ENCODE measurements around the gene PCNT. TPM values are rescaled to one million over a fixed set of nuclear protein-coding genes. Genes with fewer than 3 reads are reported as not detected.

PCNT gene
- total RNA-seq, 2 donors from 2014 or later = 15.1 to 32.5 TPM

DNA sequence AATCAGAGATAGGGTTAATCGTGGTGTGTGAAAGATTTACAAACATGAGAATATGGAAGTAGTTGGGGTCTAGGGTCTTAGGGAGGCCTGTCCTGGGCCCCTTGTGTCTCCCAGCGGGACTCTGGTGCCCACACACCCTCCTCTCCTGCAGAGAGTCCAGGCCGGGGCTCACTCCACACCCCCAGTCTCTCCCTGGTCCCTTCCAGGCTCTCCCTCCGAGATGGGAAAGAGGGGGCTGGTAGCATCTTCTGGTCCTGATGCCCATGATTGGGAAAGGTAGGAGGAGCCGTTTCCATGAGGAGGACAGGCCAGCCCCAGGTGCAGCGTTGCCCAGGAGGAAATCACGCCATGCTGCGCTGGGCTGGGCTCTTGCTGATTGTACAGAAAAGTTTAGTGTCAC lies 26.6 kb downstream of the PCNT start:
- intact Hi-C loops (cut with DNase I) = no loop called here
- TF ChIP-seq, protein P1, sequence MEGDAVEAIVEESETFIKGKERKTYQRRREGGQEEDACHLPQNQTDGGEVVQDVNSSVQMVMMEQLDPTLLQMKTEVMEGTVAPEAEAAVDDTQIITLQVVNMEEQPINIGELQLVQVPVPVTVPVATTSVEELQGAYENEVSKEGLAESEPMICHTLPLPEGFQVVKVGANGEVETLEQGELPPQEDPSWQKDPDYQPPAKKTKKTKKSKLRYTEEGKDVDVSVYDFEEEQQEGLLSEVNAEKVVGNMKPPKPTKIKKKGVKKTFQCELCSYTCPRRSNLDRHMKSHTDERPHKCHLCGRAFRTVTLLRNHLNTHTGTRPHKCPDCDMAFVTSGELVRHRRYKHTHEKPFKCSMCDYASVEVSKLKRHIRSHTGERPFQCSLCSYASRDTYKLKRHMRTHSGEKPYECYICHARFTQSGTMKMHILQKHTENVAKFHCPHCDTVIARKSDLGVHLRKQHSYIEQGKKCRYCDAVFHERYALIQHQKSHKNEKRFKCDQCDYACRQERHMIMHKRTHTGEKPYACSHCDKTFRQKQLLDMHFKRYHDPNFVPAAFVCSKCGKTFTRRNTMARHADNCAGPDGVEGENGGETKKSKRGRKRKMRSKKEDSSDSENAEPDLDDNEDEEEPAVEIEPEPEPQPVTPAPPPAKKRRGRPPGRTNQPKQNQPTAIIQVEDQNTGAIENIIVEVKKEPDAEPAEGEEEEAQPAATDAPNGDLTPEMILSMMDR (IDR thresholded peaks at IDR 0.05) = no peak

DNA sequence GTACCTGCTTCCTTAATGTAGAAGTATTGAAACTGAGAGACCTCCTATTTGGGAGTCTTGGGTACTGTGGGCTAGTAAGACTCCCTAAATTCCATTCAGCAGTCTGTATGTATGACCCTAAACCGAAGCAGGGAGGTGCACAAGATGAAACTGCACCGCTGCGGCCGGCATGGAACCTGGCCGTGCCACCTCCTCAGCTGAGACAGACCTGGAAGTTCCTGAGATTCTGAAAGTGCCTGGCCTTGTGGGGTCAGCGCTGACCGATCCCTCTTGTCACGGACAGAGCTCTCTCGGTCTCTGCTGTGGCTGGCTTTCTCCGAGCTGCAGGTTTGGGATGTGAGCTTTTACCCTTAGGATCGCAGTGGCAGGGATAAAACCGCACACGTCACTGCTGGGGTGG lies 27.0 kb downstream of the PCNT start:
- no peak overlapping the region for H3K9ac ChIP-seq (ENCODE audit: low read depth in 2 of 2, low read length in 2 of 2)
- DNase-seq = no peak
- no peak overlapping the region for H3K27ac ChIP-seq
- no peaks in the 10 kb centered on the region for H3K27me3 ChIP-seq
- no peak overlapping the region for H3K4me3 ChIP-seq
- H3K4me1 ChIP-seq = no peaks in the 10 kb centered on the region
- no peaks in the 10 kb centered on the region for H3K9me3 ChIP-seq
- TF ChIP-seq, protein P1 (IDR thresholded peaks at IDR 0.05) = no peak
- intact Hi-C loops (cut with DNase I) = no loop called here
- H3K36me3 ChIP-seq = peaks cover 34% of the 10 kb centered on the region

More for the DNA sequence above, 26.6 kb downstream of the PCNT start:
- peaks cover 34% of the 10 kb centered on the region for H3K36me3 ChIP-seq
- H3K4me3 ChIP-seq = no peak overlapping the region
- H3K9ac ChIP-seq (ENCODE audit: low read depth in 2 of 2, low read length in 2 of 2) = no peak overlapping the region
- no peak for DNase-seq
- H3K9me3 ChIP-seq = no peaks in the 10 kb centered on the region
- no peaks in the 10 kb centered on the region for H3K4me1 ChIP-seq
- no peak overlapping the region for H3K27ac ChIP-seq
- no peaks in the 10 kb centered on the region for H3K27me3 ChIP-seq

DNA sequence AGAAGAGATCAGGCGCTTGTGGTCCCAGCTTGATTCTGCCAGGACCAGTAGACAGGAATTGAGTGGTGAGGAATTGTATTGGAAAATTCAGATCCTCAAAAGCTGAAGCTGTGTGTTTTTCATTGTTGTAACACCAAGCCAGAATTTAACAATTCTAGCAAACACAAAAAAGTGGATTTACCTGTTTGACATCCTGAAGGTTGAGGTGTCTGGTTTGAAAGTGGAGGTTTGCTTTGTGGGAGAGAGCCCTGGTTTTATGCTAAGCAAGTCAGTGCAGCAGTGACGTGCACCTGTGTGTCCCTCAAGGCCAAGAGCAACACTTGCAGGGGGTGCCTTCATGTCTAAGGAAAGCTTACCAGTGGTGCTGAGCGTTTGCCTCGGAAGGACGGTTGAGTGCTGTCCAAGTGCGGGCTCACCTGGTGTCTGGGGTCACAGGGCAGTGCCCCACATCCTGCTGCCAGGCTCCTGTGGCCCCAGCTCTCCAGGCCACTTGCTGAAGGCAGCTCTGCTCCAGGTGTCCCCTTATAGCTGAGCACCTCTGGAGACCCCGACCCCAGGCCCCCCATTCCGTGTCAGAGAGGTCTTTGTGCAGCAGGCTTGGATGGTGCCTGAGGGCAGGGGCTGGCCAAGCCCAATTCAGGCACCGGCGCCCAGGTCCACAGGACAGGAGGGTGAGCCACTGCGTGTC lies 27.7 kb downstream of the PCNT start:
- no peak for DNase-seq
- no peak overlapping the region for H3K9ac ChIP-seq (ENCODE audit: low read depth in 2 of 2, low read length in 2 of 2)

DNA sequence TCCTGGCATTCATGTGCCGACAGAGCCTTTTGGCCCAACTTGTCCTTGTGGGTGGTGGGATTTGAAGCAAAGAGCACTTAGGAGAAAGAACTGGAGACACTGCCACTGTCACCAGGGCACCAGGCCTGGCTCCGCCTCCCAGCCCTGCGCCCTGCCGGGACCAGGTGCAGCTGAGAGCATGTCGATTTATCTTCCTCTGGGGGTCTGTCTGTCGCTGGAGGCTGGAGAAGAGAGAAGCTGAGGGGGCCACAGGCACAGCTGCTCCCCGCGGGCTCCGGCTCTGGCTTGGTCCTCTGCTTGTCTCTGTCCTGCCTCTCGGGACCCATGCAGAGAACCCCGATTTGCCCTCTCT lies 28.2 kb downstream of the PCNT start:
- H3K4me3 ChIP-seq = no peak overlapping the region
- H3K36me3 ChIP-seq = peaks cover 34% of the 10 kb centered on the region
- H3K27ac ChIP-seq = no peak overlapping the region
- no peak overlapping the region for H3K9ac ChIP-seq (ENCODE audit: low read depth in 2 of 2, low read length in 2 of 2)
- TF ChIP-seq, protein P1 (IDR thresholded peaks at IDR 0.05) = no peak
- H3K9me3 ChIP-seq = no peaks in the 10 kb centered on the region
- intact Hi-C loops (cut with DNase I) = no loop called here
- no peaks in the 10 kb centered on the region for H3K4me1 ChIP-seq
- H3K27me3 ChIP-seq = no peaks in the 10 kb centered on the region
- DNase-seq = no peak

More for the DNA sequence above, 27.7 kb downstream of the PCNT start:
- Histone ChIP-seq H3K4me3 (no peak overlapping the region), H3K9me3 (no peaks in the 10 kb centered on the region), H3K27me3 (no peaks in the 10 kb centered on the region), H3K27ac (no peak overlapping the region), H3K4me1 (no peaks in the 10 kb centered on the region), H3K36me3 (peaks cover 34% of the 10 kb centered on the region)
- TF ChIP-seq, protein P1 (IDR thresholded peaks at IDR 0.05) = no peak
- intact Hi-C loops (cut with DNase I) = no loop called here

DNA sequence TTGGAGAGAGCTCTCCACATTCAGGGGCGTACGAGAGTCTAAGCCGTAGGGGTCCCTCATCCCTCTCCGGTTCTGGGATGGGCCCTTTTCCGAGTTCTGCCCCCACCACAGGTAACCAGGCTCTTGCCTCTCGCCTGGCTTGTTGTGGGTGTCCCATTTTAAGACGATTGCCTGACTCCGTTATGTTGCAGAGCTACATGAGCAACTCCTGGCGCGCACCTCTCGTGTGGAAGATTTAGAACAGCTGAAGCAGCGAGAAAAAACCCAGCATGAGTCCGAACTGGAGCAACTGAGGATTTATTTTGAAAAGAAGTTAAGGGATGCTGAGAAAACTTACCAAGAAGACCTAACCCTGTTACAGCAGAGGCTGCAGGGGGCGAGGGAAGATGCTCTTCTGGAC lies 29.0 kb downstream of the PCNT start:
- no peak overlapping the region for H3K4me3 ChIP-seq
- peaks cover 34% of the 10 kb centered on the region for H3K36me3 ChIP-seq
- H3K9ac ChIP-seq (ENCODE audit: low read depth in 2 of 2, low read length in 2 of 2) = no peak overlapping the region
- TF ChIP-seq, protein P1 (IDR thresholded peaks at IDR 0.05) = no peak
- H3K27me3 ChIP-seq = no peaks in the 10 kb centered on the region
- no peaks in the 10 kb centered on the region for H3K4me1 ChIP-seq
- H3K9me3 ChIP-seq = no peaks in the 10 kb centered on the region
- DNase-seq = no peak
- intact Hi-C loops (cut with DNase I) = no loop called here
- H3K27ac ChIP-seq = no peak overlapping the region
